Suprapubic skin (tissue), 3 donors: Measurements from ENCODE around the gene TNFRSF1A.

Experiments used
- CTCF ChIP-seq, 2 donors: fragments of 200-600 bp in 1 of 2; fragments of 450-650 bp in 1 of 2; sonication (generic) in 1 of 2; IDR thresholded peaks; one replicate each; pipeline ENCODE4 v1.5.1; 2016 to 2019; ENCODE audit warnings: antibody characterized with exemption in 2 of 2, mild to moderate bottlenecking in 1 of 2, moderate library complexity in 1 of 2
- POLR2A ChIP-seq, 2 donors: fragments of 450-650 bp; IDR thresholded peaks; one replicate each; pipeline ENCODE4 v1.6.1; 2017; ENCODE audit warnings: antibody characterized with exemption in 2 of 2, mild to moderate bottlenecking in 2 of 2, moderate library complexity in 2 of 2

GRCh38 chr12:6374786-6375160, 32.9 kb upstream of the TNFRSF1A start:
- TF ChIP-seq CTCF (IDR thresholded peaks at IDR 0.05) (no peak), POLR2A (IDR thresholded peaks at IDR 0.05) (no peak)
